ENCODE measurements around the gene C6orf15. TPM values are rescaled to one million over a fixed set of nuclear protein-coding genes. Genes with fewer than 3 reads are reported as not detected.
A peak's percentile ranks its signal among the peaks of the same experiment; 100 is the strongest.

C6orf15 gene
- total and polyA plus RNA-seq, 2 donors (not counting 3 experiments of a cell fraction or from before 2014, with no cell fraction given), result not detected

DNA sequence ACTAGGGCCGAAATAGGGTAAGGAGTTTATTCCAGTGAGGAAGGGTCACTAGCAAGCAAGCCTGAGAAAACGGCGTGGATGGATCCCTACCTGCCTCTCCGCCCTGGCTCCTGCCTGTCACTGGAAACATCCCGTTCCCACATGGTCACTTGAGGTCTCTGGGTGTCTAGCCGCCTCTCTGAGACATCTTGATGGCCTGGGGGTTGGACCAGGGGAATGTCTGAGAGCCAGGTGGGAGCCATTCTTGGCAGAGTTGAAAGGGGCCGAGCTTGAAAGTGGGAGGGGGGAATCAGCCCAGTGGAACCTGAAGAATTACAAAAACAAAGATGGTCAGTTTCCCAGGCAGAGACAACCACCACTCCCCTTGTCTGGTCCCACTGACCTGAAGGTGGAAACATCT lies 44.3 kb upstream of the C6orf15 start:
- FAIRE-seq (no peak), DNase-seq (ENCODE audit: low read depth, low spot score) (no peak)
- no peaks in the 10 kb centered on the region for H3K9me3 ChIP-seq (replicated peaks; ENCODE audit: control insufficient read depth, insufficient read depth, low read length)
- H3K27me3 ChIP-seq (ENCODE audit: control insufficient read depth in 2 of 2, insufficient read depth in 2 of 2, low read length in 2 of 2), result no peaks in the 10 kb centered on the region
- intact Hi-C loops (cut with micrococcal nuclease), result no loop called here
- H3K36me3 ChIP-seq (ENCODE audit: control insufficient read depth in 2 of 2, extremely low read depth in 1 of 2, insufficient read depth in 2 of 2, low read length in 2 of 2), result no peaks in the 10 kb centered on the region
- H3K79me2 ChIP-seq (ENCODE audit: control insufficient read depth, insufficient read depth, low read length), result peaks cover 15% of the 10 kb centered on the region
- peaks cover 12% of the 10 kb centered on the region for H3K4me1 ChIP-seq (ENCODE audit: control insufficient read depth, extremely low read depth, insufficient read depth, low read length)
- TSS peak; percentile 51 for BruUV-seq (replicated peaks)
- H3K9ac ChIP-seq (replicated peaks; ENCODE audit: extremely low read depth, insufficient read depth, low read length), result no peak overlapping the region
- no peak for TF ChIP-seq JUN (IDR thresholded peaks at IDR 0.05; ENCODE audit: borderline replicate concordance, insufficient read depth, insufficient read length, low read depth)
- TF ChIP-seq POLR2A (IDR thresholded peaks at IDR 0.05; ENCODE audit: low read depth, low read length), result no peak
- TF ChIP-seq POLR2AphosphoS5 (IDR thresholded peaks at IDR 0.05; ENCODE audit: insufficient read depth, low read depth, low read length), result no peak
- TF ChIP-seq EZH2 (IDR thresholded peaks at IDR 0.05; ENCODE audit: borderline replicate concordance, low read depth, low read length, severe bottlenecking), result no peak
- TF ChIP-seq MAX (IDR thresholded peaks at IDR 0.05; ENCODE audit: insufficient read depth, insufficient read length), result no peak
- no peak for TF ChIP-seq CTCF (IDR thresholded peaks at IDR 0.05; ENCODE audit: extremely low read depth in 1 of 2, insufficient read depth in 1 of 2, low read depth in 1 of 2, low read length in 2 of 2)
- no peak for TF ChIP-seq FOS (IDR thresholded peaks at IDR 0.05; ENCODE audit: borderline replicate concordance, insufficient read depth, low read length)
- no peak for TF ChIP-seq MYC (IDR thresholded peaks at IDR 0.05; ENCODE audit: low read depth, low read length)
- no peak for TF ChIP-seq GATA2 (IDR thresholded peaks at IDR 0.05; ENCODE audit: insufficient read depth, insufficient read length, low read depth, low read length)
- H4K20me1 ChIP-seq (replicated peaks; ENCODE audit: control insufficient read depth, extremely low read depth, insufficient read depth, low read length), result no peaks in the 10 kb centered on the region
- no peak overlapping the region for H3K27ac ChIP-seq (ENCODE audit: insufficient read depth, low read depth, low read length)
- H3K4me2 ChIP-seq (ENCODE audit: insufficient read depth, low read length), result no peak overlapping the region
- no peak overlapping the region for H3K4me3 ChIP-seq (replicated peaks in 1 of 3; ENCODE audit: insufficient read depth in 1 of 3, low read depth in 1 of 3, low read length in 3 of 3)
- dilution Hi-C loops (cut with MboI; ENCODE audit: extremely low pct_ligation_motif_present, low sequenced_read_pairs), result no loop called here
- no peak overlapping the region for H2AFZ ChIP-seq (ENCODE audit: low read depth, low read length)
- H3K9me1 ChIP-seq (replicated peaks; ENCODE audit: control insufficient read depth, extremely low read depth, insufficient read depth, low read length), result no peaks in the 10 kb centered on the region
- ChIA-PET CTCF (no interaction called here), POLR2A (no interaction called here)

Data from endothelial cell of umbilical vein (primary cell).